ENCODE measurements around the gene TNS2.

GRCh38 chr12:53113136-53113705 lies 63.4 kb downstream of the TNS2 start:
- TF ChIP-seq CTCF (IDR thresholded peaks at IDR 0.05) (no peak), POLR2A (IDR thresholded peaks at IDR 0.05) (no peak)
